Pulmonary artery endothelial cell (primary cell): ENCODE results near the gene SORBS1. TPM values are rescaled to one million over a fixed set of nuclear protein-coding genes. Genes with fewer than 3 reads are reported as not detected.

ENCODE experiments used
- DNase-seq: peaks from one replicate; pipeline ENCODE4 v3.0.0-alpha.2; 2011; ENCODE audit warnings: low read depth, low spot score
- total RNA-seq: library from RNA; depleted of rRNA; stranded (reverse); fragments of >200 nt; gene quantifications from 2 replicates; pipeline ENCODE4 v1.2.3, GENCODE V29; 2014

Gene SORBS1
- total RNA-seq, 1 donor from 2014 or later: 0.26 TPM

DNA sequence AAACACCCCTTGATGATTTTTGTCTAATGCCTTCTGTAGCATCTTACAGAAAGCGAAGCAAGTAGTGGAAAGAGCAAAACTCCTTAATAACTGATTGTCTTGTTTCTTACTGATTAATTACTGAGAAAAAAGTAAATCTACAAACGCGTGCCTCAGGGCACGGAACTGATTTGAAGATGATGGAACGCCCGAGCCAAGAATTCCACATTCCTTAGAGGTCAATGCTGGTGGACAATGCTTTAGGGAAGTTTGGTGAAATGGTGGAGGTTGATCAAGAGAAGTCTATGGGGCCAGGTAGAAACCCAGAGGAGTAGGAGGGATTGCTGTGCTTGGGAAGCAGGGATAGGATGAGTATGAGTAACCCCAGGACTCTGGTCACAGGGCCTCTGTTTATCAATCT is 5.0 kb upstream of the SORBS1 start:
- no peak for DNase-seq

DNA sequence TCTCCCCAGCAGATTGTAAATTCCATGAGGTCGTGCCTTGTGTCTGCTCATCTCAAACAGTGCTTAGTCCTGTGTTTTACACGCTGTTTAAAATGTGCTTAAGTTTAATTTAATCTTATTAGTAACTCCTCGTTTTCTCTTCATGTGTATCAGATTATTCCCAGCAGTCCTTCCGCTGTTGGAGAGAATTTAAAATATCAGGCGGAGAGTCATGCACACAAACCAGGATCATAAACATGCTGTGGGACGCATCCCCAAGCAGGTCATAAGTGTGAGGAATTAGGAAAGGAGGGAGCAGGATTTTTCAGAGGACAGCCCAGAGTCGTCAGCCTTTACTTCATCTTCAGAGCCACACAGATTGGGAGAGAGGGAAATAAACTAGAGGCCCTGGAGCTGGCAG is 4.2 kb upstream of the SORBS1 start:
- DNase-seq: no peak

DNA sequence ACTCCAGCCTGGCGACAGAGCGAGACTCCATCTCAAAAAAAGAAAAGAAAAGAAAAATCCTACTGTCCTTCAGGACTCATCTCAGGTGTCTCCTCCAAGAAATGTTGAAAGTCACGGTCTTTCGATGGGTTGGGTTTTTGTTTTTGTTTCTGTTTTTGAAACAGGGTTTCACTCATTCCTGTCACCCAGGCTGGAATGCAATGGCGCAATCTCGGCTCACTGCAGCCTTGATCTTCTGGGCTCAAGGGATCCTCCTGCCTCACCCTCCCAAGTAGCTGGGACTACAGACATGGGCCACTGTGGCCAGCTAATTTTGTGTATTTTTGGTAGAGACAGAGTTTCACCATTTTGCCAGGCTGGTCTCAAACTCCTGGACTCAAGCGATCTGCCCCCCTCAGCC is 3.1 kb upstream of the SORBS1 start:
- no peak for DNase-seq

DNA sequence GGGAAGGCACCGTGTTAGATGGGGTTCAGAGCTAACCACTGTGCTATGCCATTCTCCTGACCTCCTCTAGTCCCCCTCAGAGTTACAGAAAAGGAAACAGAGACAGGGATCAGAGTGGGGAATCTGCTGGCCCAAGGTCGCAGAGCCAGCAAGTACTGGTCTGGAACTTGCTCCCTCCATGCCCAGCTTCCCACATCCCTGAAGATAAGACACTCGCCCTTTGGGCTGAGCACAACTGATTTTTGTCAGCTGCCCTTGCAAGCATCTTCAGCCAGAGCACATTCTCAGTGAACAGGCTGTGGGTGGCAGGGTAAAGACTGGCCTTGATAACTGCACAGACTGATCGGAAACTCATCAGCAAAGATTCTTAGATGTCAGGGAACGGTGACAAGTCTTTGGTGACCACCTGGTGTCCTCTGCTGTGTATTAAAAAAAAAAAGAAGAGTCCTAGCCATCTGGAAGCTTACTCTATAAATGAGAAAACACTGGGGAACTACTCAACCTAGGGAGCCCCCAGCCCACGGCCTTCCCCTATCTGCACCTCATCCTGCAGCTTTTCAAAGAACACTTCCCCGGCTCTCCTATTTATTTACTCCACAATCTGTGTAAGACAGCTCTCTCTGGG is 1.3 kb upstream of the SORBS1 start:
- no peak for DNase-seq

DNA sequence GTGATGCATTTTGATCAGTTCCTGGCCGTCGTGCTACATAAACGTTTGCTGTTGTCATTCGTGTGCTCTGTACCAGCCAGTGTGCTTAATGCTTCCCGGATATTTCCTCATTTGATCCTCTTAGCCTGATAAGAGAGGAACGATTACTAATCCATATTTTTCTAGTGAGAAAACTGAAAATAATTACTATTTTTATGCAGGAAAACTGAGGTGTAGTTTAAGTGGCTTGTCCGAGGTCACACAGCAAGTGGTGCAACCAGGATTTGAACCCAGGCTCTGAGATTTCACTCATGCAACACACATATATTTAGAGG is 650 bp upstream of the SORBS1 start:
- no peak for DNase-seq

DNA sequence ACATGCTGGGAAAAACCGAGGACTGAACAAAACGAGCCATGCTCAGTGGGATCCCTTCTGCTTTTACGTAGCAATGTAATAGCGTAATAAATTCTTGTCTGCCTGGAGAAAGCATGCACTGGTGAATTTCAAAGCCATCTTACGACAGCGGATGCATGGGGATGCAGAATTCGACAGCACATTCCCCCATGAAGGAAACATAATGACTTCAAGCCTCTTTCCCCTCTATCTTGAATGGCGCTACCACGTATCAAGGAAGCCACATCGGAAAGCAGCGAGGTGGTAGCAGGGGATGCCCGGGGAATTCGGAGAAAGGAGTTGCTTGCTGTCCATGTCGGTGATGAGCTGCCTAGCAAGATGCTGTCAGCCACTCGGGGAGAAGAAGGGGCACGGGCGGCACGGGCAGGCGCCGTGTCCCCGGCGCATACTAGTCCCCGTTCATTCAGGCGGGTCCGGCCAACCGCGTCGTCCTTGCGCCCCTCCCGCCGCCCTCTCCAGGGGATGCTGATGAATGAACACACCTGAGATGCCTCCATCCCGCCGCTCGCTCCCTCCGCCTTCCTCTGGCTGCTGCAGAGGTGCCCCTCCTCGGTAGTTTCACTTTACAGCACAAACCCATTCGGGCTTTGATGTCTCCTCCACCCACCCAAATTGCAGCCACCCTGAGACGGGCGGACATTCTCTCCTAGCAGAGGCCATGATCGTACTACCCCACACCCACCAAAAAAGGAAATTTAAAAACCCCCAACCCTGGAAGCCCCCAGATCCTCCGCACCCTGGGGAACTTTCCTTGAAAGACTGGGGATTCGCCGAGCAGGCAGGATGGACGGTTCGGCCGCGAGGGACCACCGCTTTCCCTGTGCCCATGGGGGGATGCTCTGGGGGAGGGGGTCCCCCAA is 644 bp downstream of the SORBS1 start:
- no peak for DNase-seq

DNA sequence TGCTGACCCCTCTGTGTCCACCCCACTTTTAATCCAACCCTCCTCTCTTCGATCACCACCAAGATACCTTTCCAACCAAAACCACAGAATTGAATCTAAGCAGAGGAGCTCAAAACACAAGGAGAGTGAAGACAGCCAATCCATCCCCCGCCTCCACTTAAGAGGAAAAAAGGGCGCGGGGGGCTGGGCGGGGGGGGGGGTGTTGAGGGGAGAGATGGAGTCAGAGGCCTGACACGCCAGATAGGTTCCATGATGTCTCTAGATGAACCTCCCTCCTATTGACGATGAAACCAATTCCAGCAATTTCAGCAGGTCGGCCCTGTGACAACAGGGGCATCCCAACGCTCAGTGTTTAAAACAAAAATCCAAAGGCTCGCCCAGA is 1.3 kb downstream of the SORBS1 start:
- DNase-seq: no peak

DNA sequence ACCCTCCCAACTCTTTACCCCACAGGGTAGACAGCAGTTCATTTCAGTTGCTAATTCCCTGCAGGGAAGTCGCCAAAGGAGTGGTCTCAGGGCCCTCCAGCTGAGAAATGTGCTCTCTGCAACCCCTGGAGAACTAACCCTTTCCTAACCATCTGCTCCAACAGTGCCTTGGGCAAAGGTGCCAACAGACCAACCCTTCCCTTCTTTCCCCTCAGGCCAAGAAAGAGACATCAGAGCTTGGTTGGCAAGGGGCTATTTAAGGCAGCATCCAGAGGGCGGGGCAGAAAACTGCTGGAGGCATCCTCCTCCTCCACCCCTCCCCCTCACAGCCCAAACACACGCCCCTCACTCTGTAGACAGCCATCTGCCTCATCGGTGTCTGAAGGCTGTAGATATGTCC is 1.7 kb downstream of the SORBS1 start:
- no peak for DNase-seq

DNA sequence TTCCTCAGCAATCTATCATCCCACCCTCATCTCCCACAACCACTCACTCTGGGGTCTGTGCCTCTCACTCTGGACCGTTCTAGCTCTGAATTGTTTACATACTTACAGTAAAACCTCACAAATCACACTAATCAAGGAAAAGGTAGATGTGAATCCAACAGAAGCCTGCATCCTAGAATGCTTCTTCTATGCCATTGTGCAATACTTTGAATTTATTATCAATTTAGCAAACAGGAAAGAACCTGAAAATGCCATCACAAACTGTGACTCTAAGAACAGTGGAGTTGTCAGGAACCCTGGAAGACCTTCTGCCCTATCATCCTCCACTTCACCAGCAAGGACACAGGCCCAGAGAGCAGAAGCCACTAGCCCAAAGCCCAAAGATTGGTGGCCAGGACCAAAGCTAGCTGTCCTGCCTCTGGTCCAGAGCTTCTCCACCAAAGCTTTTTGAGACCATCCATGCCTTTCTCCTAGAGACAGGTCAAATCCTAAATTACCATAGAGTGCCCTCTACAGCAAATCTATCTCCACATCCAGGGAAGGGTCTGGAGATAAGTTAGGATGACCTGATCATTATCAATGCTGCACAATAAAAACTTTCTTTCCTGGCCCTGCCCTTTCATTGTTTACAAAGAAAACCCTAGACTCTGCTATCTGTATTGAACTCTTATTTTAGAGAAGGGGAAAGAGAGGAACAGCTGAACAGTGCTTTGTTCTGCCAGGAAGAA is 2.4 kb downstream of the SORBS1 start:
- DNase-seq: no peak

DNA sequence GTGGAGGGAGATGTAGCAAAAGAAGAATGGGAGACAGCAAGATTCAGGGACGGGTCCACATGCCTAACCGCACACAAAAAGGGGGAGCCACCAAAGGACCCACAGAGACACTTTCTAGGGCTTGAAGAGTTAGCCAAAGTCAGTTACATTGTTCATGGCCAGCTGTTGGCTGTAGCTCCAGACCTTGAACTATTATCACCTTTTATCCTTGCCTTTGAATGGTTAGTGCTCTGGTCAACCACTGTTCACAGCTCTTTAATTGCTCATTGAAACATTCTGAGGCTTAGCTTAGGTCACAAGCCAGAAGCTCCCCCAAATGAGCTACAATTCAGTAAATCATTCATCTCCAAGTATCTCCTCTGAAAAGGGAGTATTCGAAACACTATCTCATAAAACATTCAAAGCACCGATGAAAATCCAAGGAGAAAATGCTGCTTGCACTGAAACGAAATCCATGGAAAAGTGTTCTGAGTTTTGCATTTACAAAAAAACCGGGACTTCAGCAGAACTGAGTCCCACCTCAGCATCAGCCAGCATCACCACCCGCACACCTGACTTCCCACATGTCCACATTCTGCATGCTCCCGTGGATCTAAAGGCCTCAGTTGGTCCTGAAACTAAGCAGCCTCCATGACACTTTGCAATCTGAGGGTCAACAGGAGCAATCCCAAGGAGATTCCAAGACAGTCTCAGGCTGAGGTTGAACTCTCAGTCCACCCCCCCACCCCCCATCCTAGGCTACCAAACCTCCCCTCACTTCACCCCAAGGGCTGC is 4.0 kb downstream of the SORBS1 start:
- no peak for DNase-seq

DNA sequence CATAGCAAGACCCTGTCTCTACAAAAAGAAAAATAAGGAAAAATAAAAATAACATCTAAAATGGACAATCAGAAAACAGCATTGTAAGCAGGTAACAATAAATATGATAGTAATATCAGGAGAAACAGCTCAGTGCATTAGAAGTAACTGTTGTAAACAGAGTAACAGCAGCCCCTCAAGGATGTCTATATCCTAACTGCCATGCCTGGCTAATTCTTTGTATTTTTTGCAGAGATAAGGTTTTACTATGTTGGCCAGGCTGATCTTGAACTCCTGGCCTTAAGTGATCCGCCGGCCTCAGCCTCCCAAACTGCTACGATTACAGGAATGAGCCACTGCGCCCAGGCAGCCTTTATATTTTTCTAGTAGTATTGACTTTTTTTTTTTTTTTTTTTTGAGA is 7.5 kb downstream of the SORBS1 start:
- no peak for DNase-seq

DNA sequence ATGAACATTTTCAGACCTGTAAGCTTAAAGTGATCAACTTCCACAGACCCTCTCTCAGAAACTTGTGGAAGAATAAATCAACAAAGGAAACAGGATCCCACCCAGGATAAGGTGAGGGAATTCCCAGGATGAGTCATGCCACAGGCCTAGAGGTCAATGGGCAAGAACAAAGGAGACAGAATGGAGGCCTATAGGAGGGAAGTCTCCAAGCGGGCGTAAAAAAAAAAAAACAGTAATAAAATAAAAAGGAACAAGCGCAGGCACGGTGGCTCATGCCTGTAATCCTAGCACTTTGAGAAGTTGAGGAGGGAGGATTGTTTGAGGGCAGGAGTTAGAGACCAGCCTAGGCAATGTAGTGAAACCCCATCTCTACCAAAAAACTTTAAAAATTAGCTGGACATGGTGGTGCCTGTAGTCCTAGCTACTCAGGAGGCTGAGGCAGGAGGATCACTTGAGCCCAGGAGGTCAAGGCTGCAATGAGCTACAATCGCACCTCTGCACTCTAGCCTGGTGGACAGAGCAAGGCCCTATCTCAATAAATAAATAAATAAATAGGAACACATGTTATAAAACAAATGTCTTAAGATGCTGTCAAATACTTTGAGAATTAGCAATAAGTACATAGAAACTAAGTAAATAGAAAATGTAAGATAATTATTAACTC is 8.4 kb downstream of the SORBS1 start:
- no peak for DNase-seq

DNA sequence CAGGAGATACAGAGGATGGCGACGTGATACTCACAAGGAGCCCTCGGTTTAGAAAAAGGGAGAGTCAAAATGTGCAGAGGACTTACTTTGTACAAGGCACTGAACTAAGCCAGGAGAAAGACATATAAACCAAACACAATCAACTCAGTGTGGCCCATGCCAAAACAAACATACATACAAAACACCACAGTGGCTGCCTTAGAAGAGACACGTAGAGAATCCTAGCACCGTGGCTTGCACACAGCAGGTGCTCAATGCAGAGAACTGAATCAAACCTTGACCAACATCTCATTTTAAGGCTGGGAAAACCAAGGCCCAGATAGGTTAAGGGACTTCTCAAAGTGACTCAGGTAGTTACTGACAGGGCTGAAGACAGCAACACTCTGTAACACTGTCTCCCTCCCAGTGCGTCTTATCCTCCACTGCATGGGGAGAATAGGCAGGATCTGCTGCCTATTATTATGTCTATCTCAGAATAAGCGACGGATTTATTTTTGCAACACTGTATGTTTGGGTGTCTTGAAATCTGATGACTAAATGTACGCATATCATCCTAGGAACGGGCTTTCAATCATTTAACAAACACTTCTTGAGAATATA is 11.0 kb downstream of the SORBS1 start:
- no peak for DNase-seq

DNA sequence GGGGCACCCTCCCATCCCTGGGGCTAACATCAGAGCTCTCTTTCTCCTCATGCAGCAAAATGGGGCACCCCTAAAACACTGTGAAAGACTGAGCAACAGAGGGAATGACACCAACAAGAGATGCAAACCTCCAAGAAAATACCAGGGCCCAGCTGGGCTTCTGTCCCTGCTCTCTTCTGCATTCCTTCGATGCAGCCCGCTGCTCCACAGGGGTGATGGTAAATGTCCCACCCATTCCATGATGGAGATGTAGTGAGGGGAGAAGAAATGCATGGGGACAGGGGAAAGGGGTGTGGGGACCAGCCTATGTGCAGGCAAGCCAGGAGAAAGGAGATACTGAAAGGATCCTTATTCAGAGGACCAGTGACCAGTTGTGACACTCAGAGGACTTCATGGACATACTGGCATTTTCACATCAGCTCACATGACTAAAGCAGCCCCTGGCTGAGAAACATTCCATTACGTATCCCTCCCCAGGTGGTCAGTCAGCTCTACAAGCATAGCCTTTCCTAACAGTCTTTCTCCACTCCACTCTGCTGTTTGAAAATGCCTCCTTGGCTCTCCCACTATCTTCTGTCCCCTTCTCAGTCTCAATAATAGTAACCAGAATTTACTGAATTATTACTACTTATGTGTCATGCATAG is 13.3 kb downstream of the SORBS1 start:
- no peak for DNase-seq

DNA sequence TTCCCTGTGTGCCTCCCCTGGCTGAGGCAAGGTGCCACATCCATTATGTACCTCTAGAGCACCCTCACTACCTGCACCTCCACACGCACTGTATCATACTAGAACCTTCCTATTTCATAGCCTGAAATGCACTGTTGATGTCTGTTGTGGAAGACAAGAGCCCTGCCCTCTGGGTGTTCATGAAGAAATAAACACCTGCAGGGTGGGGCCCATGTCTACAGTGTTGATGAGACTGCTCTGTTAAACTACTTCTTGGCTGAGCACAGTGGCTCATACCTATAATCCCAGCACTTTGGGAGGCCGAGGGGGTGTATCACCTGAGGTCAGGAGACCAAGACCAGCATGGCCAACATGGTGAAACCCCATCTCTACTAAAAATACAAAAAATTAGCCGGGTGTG is 14.0 kb downstream of the SORBS1 start:
- no peak for DNase-seq

DNA sequence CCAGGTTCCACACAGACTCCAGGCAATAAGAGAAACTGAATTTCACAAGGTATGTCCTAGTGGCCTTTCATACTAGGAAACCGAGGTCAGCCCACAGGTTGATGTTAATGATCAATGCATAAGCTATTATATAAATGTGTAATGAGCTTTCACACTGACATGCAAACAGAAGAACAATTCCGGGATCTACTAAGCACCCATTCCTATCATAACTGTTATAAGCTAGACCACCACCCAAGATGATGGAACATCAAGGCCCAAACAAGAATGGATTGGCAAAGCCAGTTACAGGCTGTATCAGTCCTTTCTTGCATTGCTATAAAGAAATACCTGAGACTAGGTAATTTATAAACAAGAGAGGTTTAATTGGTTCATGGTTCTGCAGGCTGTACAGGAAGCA is 15.2 kb downstream of the SORBS1 start:
- no peak for DNase-seq

DNA sequence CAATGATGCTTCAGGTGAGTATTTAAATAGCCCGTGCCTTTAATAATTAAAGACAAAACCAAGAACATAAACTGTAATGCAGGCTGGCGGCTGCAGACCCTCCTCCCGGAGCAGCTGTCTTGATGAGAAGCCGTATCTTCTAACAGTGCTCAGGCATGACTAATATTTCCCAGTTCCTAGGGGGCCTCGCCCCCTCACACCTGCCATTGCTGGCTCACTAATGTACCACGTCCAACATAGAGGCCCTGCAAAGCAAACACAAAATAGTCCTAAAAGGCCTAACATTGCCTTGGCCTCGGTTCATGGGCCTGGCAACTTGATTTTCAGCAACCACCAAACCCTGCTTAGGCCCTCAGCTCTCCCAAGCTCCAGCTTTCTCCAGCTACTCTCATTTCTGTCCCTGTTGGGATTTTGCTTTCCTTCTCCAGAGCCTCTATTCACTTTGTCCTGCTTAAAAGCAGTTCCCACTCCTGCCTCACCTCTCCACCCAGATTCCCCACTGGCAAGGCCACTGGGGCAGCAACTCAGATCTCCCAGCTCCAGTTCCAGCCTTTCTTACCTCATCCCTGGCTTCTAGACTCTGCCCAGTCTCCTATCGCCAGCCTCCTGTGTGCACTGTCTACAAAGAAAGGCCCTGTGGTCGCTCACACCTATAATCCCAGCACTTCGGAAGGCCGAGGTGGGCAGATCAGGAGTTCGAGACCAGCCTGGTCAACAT is 16.2 kb downstream of the SORBS1 start:
- no peak for DNase-seq

DNA sequence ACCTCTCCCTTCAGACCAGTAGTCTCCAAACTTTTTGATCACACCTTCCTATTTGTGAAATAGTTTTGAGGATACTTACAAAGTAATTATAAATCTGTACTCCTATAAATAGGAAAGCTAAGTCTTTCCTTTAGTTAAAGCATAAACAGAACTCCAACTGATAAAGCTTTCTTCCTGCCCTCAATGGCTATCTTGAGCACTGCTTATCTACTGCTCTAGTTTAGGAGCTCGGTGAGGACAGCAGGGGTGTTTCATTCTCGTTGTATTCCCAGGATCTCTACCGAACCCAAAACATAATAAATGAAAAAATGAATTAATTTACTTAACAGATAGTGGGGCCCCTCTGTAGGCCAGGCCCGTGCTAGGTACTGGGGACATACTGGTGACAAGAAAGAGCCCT is 17.7 kb downstream of the SORBS1 start:
- DNase-seq: no peak

DNA sequence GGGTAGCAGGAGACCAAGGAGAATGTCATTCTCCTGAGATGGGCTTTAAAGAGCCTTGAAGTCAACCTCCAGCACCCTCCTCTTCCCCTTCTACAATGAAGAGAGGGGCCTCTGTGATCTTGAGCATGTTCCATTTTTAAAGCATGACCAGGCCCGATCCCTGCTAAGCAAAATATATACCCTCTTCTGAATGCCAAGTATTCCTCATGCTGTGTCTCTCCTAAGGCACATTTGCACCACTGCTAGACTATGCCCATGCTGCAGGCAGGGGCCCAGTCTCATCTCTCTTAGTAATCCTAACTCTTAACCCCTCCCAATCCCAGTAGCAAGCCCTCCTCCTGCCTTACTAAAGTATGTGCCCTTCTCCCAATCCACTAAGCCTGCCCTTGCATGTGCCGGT is 18.4 kb downstream of the SORBS1 start:
- no peak for DNase-seq

DNA sequence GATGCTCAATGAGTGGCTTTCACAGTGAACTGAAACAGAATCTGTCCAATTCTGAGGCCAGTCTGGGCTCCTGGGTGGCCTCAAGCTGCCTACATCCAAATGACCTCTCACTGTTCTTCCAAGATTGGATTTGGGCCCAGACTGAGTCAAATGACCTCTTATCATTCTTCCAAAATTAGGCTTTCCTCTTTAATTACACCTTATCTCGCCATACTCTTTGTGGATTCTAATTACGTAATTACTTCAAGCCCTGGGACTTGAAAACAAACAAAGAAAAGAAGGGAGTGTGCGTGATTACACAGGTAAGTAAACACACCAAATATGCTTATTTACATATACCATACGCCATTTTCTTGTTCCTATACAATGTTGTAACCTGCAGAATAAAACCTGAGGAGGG is 18.8 kb downstream of the SORBS1 start:
- no peak for DNase-seq
